NCI-H526 (cell line): ENCODE results near the gene WDR43.

Source experiments
- DNase-seq, 2 experiments: peaks; one replicate each; lab custom pipeline; 2025; lab: John Stamatoyannopoulos, UW

The WDR43 gene

DNA sequence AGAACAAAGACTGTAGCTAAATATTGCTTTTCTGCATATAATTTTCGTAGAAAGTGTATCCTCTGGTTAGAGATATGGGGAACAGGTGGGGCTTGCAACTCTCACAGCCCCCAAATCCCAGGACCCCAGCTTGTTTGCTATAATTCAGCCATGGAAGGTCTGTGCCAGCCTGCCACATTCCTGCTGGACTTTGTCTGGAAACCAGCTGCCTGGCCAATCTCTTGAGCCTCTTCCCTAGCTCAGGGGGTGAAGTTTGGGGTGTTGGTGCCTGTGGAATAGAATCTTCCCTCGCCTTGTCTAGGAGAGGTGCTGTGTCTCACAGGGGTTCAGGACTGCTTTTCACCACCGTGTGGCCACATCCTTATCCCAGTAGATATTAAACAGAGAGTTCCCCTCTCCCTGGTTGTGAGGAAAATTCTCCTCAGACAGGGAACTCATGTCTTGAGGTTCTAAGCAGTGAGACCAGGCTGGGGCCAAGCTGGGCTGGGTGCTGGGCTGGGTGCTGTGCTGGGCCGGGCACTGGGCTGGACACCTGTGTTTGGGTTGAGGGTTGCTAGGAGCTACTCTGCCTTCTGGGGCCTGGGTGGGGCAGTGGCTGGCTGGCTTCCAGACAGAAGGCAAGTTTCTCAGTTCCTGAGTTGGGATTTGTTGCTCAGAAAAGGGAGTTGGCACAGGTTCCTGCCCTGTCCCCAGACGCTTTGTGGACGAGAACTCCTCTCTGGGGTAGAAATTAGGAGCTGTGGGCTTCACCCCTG lies 98.9 kb downstream of the WDR43 start:
- no peak for DNase-seq

DNA sequence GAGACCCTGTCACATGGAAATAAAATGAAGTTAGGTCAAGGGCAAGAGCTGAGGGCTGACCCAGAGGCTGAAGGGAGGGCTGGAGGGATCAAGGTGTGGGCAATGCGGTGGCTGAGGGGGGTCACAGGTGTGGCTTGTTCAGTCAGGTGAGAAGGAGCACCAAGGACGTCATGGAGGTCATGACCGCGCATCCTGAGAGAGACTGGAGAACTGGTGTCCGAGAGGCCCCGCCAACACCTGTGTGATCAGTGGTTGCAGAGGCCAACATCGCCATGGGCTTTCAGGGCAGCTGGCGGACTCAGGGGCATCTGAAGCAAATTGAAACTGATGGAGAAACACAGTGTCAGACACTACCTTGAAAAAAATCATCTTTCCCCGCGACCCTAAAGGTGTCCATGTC lies 99.6 kb downstream of the WDR43 start:
- DNase-seq = no peak

DNA sequence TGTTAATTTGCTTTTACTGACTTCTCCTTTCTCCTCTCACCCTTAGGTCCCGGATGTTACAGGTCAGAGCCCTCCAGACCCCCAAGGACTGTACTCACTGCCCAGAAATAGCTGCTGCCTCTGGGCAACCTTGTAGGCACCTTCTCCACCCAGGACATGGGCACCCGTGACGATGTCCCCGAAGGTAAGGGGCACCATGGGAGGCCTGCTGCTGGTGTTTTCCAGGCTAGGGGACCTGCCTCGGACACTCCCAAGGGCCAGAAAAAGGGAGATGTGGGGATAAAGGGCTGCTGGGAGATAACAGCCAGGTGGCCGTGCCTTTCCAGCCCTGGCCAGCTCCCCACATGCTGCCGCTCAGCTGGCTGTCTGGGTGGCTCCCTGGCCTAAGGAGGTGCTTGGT lies 100.2 kb downstream of the WDR43 start:
- DNase-seq = no peak

DNA sequence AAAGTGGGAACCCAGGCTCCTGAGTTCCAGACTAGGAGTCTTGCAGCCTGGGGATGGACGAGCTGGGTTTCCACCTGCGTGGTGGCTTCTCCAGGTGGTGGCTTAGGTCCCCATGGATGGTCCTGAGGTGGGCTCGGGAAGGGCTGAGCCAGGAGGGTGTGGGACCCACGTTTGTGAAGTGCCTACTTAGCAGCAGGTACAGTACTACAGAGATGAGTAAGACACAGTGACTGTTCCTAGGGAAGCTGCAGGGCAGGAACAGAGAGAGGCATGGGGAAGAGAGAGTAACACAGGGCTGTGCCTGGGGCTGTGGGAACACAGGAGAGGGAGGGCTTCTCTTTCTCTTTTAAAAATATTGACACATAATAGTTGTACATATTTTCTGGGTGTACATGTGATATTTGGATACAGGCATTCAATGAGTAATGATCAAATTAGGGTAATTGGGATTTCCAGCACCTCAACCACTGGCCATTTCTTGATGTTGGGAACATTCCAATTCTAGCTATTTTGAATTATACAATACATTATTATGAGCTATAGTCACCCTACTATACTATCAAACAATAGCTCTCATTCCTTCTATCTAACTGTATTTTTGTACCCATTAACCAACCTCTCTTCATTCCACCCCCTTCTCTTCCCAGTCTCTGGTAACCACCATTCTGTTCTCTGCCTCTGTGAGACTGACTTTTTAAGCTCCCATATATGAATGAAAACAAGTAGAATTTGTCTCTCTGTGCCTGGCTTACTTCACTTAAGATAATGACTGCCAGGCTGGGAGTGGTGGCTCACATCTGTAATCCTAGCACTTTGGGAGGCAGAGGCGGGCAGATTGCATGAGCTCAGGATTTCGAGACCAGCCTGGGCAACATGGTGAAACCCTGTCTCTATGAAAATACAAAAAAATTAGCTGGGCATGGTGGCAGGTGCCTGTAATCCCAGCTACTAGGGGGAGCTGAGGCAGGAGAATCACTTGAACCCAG lies 101.6 kb downstream of the WDR43 start:
- no peak for DNase-seq

DNA sequence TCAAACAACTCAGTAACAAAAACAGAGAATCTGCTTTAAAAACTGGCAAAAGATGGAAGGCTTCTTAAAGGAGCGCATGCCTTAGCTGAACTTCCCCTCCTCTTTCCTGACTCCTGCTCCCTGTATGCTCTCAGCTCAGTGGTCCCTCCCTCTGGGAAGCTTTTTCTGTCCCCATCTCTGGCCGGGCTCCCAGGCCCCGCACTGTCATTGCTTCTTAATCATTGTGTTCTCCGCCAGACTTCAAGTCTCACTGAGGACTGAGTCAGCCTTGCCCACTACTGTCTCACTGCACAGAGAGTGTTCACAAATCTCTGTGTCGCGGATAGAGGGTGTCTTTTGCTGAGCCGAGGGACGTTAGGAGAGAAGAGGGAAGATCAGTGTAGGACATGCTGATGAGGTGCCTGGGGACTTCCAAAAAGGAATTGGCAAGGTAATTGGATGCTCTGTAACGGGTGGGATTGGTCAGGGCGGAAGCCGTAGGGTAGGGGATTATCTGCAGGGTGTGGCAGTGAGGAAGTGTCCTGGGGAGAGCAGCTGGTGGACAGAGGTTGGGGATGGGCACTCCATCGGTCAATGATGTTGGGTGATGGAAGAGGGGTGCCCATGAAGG lies 102.9 kb downstream of the WDR43 start:
- no peak for DNase-seq
